ENCODE results near the gene FGG. TPM values are rescaled to one million over a fixed set of nuclear protein-coding genes. Genes with fewer than 3 reads are reported as not detected.

FGG gene
- total and polyA plus RNA-seq, 2 of the 13 experiments (the other 11 are each of a cell fraction or from before 2014, with no cell fraction given), result 1,037 to 2,423 TPM

- TF ChIP-seq ZNF629 (CRISPR knock-in tag; conservative IDR thresholded peaks at IDR 0.05) (peak; percentile 56; the same call in 1 of the 2 replicates), PCBP2 (optimal IDR thresholded peaks at IDR 0.05; ENCODE audit: low read depth, low read length, poor library complexity, severe bottlenecking) (no peak), SATB2 (CRISPR knock-in tag; IDR thresholded peaks at IDR 0.05) (no peak), SP1 (IDR thresholded peaks at IDR 0.05) (no peak), SP1 (CRISPR knock-in tag; IDR thresholded peaks at IDR 0.05) (no peak), ZNF121 (CRISPR knock-in tag; IDR thresholded peaks at IDR 0.05) (no peak), ATF7-NPFF (CRISPR knock-in tag; IDR thresholded peaks at IDR 0.05; ENCODE audit: low read depth) (no peak), BCL6 (CRISPR knock-in tag; IDR thresholded peaks at IDR 0.05) (peak; percentile 92), CC2D1A (CRISPR knock-in tag; IDR thresholded peaks at IDR 0.05) (no peak), IKZF4 (CRISPR knock-in tag; IDR thresholded peaks at IDR 0.05; ENCODE audit: borderline replicate concordance, low read depth, not compliant biosample characterization) (no peak), SOX5 (CRISPR knock-in tag; IDR thresholded peaks at IDR 0.05; ENCODE audit: borderline replicate concordance) (peak; percentile 45), PLRG1 (conservative IDR thresholded peaks at IDR 0.05) (no peak), RORA (CRISPR knock-in tag; IDR thresholded peaks at IDR 0.05) (no peak), TBX2 (CRISPR knock-in tag; IDR thresholded peaks at IDR 0.05; ENCODE audit: borderline replicate concordance) (no peak; the same call in 1 of the 2 replicates), ARID5B (CRISPR knock-in tag; IDR thresholded peaks at IDR 0.05) (peak; percentile 90), ZSCAN21 (CRISPR knock-in tag; IDR thresholded peaks at IDR 0.05; ENCODE audit: borderline replicate concordance) (no peak), DMAP1 (CRISPR knock-in tag; IDR thresholded peaks at IDR 0.05) (no peak)
- TF ChIP-seq, protein P1, sequence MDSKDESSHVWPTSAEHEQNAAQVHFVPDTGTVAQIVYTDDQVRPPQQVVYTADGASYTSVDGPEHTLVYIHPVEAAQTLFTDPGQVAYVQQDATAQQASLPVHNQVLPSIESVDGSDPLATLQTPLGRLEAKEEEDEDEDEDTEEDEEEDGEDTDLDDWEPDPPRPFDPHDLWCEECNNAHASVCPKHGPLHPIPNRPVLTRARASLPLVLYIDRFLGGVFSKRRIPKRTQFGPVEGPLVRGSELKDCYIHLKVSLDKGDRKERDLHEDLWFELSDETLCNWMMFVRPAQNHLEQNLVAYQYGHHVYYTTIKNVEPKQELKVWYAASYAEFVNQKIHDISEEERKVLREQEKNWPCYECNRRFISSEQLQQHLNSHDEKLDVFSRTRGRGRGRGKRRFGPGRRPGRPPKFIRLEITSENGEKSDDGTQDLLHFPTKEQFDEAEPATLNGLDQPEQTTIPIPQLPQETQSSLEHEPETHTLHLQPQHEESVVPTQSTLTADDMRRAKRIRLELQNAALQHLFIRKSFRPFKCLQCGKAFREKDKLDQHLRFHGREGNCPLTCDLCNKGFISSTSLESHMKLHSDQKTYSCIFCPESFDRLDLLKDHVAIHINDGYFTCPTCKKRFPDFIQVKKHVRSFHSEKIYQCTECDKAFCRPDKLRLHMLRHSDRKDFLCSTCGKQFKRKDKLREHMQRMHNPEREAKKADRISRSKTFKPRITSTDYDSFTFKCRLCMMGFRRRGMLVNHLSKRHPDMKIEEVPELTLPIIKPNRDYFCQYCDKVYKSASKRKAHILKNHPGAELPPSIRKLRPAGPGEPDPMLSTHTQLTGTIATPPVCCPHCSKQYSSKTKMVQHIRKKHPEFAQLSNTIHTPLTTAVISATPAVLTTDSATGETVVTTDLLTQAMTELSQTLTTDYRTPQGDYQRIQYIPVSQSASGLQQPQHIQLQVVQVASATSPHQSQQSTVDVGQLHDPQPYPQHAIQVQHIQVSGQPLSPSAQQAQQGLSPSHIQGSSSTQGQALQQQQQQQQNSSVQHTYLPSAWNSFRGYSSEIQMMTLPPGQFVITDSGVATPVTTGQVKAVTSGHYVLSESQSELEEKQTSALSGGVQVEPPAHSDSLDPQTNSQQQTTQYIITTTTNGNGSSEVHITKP (CRISPR knock-in tag; IDR thresholded peaks at IDR 0.05; ENCODE audit: low read depth), result 0 out of 2 replicates have a peak, but pooled peaks have one; percentile 36
- TF ChIP-seq, protein P2, sequence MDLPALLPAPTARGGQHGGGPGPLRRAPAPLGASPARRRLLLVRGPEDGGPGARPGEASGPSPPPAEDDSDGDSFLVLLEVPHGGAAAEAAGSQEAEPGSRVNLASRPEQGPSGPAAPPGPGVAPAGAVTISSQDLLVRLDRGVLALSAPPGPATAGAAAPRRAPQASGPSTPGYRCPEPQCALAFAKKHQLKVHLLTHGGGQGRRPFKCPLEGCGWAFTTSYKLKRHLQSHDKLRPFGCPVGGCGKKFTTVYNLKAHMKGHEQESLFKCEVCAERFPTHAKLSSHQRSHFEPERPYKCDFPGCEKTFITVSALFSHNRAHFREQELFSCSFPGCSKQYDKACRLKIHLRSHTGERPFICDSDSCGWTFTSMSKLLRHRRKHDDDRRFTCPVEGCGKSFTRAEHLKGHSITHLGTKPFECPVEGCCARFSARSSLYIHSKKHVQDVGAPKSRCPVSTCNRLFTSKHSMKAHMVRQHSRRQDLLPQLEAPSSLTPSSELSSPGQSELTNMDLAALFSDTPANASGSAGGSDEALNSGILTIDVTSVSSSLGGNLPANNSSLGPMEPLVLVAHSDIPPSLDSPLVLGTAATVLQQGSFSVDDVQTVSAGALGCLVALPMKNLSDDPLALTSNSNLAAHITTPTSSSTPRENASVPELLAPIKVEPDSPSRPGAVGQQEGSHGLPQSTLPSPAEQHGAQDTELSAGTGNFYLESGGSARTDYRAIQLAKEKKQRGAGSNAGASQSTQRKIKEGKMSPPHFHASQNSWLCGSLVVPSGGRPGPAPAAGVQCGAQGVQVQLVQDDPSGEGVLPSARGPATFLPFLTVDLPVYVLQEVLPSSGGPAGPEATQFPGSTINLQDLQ (CRISPR knock-in tag; IDR thresholded peaks at IDR 0.05), result no peak
These were observed 51.6 kb downstream of the FGG start (continued) for GRCh38 chr4:154560824-154561231.

All from HepG2 (cell line).